Iris pigment epithelial cell (primary cell): ENCODE data around the gene ATP1A3.
"Not testable (repeated sequence)": the region's sequence is repeated elsewhere in the genome, so short reads cannot be mapped to it uniquely, and the experiment has no call there.

ENCODE experiments used
- DNase-seq: peaks from one replicate; pipeline ENCODE4 v3.0.0-alpha.2; 2011; ENCODE audit warnings: low read depth

ATP1A3 gene

DNA sequence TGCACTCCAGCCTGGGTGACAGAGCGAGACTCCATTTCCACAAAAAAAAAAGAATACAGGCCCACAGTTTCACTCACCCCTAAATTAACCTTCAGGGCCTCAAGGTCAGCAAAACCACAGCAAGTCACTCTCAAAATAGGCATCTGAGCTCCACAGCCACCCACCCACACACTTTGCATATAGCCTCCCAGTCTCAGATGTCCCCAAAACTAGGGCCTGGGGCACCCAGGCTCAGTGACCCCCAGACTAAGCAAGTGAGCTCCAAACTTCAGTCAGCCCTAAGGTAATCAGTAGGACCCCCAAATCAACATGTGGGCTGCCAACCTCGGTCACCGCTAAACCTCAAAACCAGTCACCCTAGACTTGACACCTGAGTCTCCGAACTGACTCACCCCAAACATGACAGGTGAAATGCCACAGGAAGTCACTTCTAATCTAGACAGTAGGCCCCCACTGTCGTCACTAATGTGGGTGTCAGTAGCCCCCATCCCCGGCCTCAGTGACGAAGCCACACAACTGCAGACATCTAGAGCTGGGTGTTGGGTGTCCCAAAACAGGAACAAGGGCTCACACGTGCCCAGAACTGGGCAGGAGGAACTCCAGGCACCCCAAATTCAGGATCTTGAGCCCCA is 48.8 kb downstream of the ATP1A3 start:
- no peak for DNase-seq

DNA sequence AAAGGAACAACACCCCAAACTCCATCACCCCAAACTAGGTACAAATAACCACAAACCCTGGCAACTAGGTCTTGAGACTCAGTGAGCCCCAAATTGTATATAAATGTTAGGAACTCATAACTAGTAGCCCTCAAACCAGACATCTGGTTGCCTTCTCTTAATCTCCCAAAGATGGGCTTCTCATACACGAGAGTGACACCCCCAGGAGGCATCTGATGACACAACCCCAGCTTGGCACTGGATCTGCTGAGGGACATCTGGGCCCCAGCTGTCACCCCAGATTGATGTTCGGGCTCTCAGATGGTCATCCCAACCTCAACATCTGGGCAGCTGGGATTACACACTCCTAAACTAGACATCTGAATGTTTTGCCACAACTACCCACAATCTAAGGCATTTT is 49.7 kb downstream of the ATP1A3 start:
- no peak for DNase-seq

DNA sequence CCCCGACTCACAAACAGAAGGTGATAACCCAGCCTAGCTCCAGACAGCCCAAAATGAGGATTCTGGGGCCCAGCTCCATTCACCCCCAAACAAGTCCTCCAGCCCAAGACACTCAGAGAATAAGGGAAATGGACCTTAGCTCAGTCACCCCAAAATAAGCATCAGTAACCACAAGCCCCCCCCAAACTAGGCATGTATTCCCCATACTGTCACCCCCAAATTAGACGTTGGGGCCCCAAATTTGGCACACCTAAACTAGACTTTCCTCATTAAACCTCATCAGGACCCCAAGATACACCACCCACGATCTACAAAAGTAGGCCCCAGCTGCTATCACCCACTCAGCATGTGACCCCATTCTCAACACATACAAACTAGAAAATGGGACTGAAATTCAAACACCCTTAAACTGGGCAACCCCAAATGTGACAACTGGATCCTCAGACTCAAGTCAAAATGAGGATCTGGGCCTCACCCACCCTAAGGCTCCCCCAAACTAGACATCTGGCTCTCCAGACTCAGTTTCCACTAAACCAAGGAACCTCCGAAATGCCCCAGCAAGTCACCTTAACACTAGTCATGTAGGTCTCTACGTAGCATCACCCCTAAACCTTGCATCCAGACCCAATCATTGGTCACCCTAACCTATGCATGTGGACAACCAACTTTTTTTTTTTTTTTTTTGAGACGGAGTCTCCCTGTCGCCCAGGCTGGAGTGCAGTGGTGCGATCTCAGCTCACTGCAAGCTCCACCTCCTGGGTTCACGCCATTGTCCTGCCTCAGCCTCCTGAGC is 52.4 kb downstream of the ATP1A3 start:
- no peak for DNase-seq

DNA sequence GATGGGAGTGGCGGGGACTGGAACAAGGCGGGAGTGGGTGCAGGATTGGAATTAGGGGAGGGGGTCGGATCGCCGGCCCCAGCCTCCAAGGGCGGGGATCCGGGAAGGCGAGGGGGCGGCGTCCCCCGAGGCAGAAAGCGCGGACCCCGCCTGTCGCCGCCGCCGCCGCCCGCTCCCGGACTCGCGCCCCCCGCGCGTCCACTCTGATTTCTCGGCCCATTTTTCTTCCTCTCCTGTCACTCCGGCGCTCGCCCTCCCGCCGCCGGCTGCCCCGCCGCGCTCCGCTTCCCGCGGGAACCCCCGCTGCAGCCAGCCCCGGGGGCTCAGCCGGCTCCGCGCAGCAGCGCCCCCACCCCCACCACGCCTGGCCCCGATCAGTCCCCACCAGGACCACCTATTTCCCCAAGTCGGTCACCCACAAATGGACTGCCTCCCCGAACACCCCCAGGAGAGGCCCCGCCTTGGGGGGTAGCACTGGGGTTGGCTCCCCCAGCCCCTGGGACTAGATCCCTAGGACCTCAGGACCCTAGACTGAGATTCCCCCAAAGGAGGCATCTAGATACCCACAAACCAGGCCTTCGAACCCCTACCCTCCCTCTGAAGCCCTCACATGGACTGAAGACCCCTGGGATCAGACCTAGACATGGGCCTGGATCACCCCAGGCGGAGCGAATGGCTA is 53.2 kb downstream of the ATP1A3 start:
- no peak for DNase-seq

DNA sequence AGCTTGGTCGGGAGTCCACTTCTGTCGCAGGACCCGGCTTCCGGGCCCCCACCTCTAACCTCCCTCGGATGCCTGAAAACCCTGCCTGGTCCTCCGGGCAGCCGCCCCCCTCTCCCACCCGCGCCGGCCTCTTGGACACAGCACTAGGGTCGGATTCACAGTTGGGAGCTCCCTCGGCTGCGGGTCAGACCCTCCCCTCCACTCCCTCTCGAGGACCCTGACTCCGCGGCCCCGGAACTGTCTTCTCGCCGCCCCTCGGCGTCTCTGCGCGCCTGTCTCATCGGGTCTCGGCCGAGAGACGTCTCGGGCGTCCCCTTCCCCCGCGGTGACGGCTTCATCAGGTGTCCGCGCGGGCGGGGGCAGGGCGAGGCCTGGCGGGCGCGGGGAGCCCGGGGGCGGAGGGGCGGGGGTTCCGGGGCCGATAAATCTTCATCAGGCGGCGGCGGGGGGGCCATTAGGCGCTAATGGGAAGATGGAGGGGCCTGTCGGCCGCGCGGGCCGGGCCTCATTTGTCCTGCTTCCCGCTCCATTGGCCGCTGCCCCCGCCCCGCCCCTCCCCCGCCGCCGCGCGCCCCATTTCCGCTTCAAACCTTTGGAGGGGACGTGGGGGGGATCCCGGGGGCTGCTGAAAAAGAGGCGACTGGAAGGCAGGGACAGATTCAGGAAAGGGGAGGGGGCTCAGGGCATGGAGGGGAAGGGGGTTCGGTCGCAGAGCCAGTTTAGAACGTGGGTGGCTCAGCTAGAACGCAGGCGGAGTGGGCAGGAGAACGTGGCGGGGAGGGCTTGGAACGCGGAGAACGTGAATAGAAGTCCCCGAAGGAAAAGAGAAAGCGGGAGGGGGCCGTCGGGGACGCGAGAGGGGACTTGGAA is 53.9 kb downstream of the ATP1A3 start:
- DNase-seq: no peak

DNA sequence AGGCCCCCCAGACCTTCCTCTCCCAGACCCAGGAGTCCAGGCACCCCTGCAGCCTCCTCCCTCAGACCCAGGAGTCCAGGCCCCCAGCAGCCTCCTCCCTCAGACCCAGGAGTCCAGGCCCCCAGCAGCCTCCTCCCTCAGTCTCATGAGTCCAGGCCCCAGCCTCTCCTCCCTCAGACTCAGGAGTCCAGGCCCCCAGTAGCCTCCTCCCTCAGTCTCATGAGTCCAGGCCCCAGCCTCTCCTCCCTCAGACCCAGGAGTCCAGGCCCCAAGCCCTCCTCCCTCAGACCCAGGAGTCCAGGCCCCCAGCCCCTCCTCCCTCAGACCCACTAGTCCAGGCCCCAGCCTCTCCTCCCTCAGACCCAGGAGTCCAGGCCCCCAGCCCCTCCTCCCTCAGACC is 54.8 kb downstream of the ATP1A3 start:
- not testable (repeated sequence) for DNase-seq

DNA sequence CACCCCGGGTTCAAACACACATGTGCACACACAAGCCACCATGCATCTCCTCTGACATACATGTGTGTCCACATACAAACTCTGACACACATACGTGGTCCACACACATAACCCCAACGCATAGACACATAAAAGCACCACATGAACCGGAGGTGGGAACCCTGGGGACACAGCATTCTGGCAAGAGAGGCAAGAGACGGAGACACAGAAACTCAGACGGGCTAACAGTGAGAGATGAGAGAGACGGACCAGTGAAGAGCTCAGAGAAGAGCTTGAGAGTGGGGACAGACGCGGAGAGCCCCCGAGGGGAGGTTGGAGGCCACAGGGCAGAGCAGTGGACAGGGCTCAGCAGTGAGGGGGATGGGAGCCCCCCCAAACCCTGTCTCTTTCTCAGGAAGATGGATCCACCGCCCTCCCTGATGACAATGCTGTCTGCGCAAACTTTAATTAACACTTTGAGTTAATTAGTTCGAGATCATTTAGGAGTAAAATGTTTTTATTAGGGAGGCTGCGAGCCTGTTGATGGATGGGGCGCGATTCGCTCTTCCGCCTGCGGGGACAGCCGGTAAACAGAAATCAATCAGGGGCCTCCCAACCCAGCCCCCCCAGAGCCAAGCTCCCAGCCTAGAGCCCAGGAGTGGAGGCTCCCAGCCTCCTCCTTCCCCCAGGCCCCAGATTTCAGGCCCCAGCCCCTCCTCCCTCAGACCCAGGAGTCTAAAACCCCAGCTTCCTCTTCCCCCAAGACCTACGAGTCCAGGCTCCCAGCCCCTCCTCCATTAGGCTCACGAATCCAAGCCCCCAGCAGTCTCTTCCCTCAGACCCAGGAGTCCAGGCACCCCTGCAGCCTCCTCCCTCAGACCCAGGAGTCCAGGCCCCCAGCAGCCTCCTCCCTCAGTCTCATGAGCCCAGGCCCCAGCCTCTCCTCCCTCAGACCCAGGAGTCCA is 56.2 kb downstream of the ATP1A3 start:
- no peak for DNase-seq

DNA sequence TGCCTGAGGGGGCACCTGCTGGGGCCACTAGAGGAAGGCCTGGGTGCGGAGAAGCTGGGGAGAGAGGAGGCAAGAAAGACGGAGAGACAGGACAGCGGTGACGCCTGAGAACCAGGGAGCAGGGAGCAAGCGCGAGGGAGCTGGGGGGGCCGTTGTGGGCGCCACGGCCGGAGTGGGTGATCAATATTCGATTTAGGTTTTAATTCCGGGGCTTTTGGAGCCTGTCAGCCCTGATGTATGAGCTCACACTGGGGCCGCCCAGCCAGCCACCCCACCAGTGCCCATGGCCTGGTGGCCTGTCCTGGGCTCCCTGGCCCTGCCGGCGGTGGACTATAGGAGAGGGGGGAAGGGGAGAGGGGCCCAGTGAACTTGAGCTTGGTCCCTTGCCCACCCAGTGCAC is 57.1 kb downstream of the ATP1A3 start:
- no peak for DNase-seq

DNA sequence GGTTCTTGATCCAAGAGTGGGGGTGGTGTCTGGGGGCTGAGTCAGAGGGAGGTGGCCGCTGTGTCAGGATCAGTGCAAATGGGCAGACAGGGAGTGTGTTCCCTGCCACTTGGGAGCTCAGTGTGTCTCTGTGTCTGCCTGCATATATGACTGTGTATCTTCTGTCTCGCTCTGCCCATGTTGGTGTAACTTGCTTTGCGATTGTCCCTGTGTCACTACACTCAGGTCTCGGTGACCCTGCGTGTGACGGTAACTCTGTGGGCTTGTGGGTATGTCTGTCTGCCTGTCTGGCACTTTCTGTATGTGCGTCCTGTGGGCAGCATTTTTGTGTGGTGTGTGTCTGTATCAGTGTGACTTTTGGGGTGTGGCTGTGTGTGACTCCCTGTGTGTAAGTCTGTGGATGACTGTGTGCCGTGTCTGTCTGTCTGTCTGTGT is 57.6 kb downstream of the ATP1A3 start:
- no peak for DNase-seq

DNA sequence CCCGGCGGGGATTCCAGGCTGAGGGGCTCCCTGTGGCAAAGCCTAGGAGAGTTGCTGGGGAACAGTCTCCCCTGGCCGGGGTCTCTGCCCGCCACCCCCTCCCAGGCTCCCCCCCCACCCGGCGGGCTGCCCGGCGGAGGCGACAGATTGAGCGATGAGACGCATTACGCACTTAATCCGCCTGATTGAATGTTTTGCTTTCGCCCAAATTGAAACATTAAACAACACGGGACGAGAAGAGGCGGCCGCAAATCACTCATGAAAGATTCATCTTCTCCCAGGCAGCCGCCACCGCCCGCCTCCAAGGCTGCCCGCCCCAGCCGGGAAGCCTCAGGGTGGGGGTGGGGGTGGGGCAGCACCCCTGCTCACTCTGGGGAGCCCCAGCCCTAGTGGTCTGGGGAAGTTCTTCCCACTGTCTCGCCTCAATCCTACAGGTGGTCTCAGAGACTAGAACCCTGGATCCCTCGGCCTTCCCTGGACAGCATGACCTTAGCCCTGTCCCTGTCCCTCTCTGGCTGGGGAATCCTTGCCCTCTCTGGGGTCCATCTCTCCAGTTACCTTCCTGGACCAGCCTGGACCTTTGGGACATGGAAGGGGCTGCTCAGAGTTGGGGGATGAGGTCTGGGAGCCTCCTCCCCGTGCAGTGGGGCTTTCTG is 58.1 kb downstream of the ATP1A3 start:
- no peak for DNase-seq

DNA sequence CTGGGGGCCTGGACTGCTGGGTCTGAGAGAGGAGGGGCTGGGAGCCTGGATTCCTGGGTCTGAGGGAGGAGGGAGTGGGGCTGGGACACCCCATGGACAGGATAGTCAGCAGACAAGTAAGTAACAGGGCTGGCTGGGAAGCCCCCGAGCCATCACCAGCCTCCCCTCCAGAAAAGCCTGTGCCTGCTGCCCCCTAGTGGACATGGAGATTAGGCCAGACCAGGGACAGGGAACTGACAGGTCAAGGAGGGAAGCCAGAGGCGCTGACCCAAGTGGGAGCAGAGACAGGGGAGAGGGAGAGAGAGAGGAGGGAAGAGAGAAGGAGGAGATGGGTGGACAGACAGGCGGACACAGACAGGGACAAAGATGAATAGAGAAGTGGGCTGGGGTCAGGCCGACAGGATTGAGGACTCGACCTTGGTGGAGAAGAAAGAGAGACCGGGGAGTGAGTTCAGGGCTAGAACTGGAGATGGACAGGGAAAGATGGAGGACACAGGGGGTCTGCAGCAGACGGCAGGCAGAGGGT is 59.1 kb downstream of the ATP1A3 start:
- peak; percentile 42 for DNase-seq

DNA sequence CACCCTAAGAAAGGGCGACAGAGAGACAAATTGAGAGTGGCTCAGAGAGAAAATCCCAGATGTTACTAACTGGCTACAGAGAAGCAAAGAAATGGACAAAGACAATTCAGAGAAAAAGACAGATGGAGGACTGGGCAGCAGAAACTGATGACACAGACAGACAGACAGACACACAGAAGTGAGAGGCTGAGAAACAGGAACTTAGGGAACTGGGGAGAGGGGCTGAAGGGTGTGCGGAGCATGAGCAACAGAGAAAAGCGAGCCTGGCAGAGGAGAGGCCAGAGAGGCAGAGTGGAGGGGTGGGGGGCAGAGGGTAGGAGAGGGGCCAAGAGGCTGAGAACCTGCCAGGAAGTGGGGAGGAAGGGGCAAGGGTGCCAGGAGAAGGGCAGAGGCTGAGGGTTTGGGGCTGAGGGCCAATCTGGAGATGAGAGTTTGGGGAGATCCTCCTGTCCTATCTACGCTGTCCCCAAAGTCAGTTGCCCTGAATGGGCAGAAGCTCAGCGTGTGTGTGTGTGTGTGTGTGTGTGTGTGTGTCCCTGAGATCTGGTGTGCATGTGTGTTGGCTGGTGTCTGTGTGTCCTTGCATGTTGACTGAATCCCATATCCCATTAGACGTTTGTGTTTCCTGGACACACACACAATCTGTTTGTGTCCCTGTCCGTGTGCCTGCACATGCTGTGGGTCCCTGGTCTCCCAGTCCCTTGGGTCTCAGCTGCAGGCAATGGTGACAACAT is 60.2 kb downstream of the ATP1A3 start:
- DNase-seq: no peak

DNA sequence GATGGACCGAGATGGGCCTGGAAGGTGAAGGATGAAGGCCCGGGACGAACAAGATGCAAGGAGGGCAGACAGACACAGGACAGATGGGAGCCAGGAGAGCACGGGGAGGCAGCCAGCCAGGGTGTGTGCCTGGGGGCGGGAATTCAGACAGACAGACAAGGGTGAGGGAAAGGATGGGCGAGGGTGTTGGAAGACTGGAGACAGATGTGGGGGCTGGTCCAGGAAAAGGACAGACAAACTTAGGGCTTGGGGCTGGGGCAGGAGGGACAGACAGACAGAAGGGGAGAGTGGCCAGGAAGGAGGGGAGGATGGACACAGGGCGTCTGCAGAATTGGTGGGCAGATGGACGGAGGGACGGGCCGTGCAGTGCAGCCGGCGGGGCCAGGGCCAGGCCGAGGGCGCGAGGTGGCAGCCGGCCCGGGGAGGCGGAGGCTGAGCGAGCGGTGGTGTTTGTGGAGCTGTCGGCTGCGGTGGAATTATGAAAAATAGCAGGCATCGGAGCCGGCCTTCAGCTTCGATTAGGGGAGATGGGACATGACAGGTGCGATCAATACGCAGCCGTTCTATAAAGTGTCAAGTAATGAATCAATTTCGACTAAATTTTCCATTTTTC is 61.2 kb downstream of the ATP1A3 start:
- no peak for DNase-seq

DNA sequence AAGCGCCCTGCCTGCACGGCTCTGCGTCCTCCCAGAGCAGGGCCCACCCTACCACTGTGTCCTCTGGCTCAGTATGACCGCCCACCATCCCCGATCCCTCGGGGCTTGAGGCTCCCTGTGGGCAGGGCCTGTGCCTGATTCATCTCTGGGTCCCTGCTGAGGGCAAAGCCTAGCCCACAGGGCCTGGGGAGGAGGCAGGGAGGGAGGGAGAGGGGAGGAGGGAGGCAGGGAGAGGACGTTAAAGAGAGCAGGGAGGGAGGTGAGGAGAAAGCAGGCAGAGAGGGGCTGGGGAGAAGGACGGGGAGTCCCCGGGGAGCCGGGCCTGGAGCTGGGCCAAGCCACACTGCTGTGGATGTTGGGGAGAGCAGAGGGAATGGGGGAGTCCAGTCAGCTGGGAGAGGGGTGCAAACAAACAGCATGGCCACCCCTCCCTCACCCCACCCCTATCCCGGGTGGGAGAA is 61.7 kb downstream of the ATP1A3 start:
- DNase-seq: no peak

DNA sequence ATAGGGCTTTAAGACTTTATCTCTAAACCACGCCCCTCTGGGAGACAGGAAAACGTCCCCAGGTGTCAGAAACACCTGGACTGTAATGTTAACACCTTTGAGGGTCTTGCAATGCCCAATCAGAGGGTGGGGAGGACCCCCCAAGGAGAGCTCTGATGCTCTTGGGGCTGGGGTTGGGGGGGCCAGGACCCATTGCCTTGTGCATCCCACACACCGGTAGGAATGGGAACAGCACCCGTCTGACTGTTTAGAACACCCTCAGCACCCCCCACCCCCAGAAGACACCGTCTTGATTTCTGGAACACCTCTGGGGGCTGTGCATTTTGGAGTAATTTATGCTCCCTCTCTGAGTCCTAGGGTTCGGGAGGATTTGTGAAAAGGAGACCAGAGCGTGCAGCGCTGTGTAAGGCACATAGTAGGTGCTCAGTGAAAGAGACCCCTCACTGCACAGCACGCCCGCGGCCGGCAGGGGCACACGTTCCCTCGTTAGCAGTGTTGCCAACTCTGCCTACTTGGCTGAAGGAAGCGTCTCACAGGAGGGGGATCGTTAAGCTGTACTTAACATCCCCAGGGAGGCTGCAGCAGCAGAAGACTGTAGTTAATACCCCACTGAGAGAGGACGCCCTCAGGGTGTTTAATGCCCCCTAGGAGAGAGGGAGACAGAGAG is 63.0 kb downstream of the ATP1A3 start:
- DNase-seq: no peak

DNA sequence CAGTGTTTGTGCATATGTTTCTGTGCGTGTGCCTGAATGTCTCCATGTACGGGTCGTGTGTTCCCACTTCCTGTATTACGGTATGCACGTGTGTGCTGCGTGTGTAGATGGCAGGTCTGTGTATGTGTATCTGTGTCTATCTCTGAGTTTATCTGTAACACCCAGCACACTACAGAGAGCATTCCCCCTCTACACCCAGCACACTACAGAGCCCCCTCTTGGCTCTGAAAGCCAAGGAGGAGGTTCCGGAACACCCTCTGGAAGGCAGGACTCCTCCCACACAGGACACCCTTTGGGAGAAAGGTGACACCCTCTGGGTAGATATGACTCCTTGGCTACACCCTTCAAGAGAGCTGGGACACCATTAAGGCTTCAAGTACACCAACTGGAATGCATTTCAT is 63.7 kb downstream of the ATP1A3 start:
- DNase-seq: no peak

DNA sequence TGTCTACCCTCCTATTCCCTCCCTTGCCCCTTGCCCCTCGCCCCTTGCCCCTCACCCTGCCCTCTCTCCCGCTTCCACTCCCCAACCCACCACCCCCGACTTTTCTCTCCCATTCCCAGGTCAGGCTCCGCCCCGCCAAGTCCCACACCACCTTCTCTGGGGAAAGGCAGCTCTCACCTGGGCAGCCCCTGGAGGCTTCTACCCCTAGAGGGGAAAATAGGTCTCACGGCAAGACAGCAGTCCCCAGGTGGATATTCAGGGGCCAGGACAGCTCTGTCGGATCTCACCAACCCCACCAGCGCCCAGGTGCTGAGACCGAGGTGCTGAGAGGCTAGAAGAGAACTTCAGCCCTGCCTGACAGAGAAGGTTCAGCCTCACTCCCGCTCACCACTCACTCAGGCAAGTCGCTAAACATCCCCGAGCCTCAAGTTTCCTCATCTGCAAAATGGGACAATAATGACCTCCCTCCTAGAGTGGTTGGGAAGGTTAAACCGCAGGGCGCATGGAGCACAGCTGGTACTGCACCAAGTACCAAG is 64.4 kb downstream of the ATP1A3 start:
- no peak for DNase-seq
